ENCODE results near the gene ZBTB44.
"Not testable (repeated sequence)": the region's sequence is repeated elsewhere in the genome, so short reads cannot be mapped to it uniquely, and the experiment has no call there.

ZBTB44 gene

DNA sequence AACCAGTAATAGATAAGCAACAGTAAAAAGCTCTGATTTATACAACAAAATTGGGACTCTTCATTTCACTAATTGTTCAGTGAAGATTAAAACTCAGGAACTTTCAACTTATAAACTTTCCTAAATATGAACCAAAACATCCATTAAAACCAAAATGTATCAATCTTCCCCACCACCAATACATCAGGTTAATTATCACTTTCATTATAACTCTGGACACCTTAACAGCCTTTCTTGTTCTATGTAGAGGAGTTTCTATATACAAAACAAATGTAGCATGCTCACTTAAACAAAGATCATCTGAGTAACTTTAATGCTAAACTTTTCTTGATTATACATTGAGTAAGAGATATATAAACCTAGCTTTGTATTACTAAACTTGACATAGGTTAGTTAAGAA is 80.4 kb downstream of the ZBTB44 start:
- no peak for ATAC-seq
- TF ChIP-seq TOX (CRISPR knock-in tag; IDR thresholded peaks at IDR 0.05; ENCODE audit: borderline replicate concordance) (no peak), ZNF565 (CRISPR knock-in tag; conservative IDR thresholded peaks at IDR 0.05; ENCODE audit: low read depth) (no peak), ZC3H10 (CRISPR knock-in tag; IDR thresholded peaks at IDR 0.05) (no peak), OSR1 (CRISPR knock-in tag; IDR thresholded peaks at IDR 0.05) (no peak), GLIS3 (CRISPR knock-in tag; IDR thresholded peaks at IDR 0.05) (no peak), SNAI2 (CRISPR knock-in tag; IDR thresholded peaks at IDR 0.05) (no peak), PPARA (CRISPR knock-in tag; IDR thresholded peaks at IDR 0.05; ENCODE audit: borderline replicate concordance) (no peak)
- TF ChIP-seq, protein P1, sequence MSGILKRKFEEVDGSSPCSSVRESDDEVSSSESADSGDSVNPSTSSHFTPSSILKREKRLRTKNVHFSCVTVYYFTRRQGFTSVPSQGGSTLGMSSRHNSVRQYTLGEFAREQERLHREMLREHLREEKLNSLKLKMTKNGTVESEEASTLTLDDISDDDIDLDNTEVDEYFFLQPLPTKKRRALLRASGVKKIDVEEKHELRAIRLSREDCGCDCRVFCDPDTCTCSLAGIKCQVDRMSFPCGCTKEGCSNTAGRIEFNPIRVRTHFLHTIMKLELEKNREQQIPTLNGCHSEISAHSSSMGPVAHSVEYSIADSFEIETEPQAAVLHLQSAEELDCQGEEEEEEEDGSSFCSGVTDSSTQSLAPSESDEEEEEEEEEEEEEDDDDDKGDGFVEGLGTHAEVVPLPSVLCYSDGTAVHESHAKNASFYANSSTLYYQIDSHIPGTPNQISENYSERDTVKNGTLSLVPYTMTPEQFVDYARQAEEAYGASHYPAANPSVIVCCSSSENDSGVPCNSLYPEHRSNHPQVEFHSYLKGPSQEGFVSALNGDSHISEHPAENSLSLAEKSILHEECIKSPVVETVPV (CRISPR knock-in tag; IDR thresholded peaks at IDR 0.05), result no peak
- TF ChIP-seq, protein P2, sequence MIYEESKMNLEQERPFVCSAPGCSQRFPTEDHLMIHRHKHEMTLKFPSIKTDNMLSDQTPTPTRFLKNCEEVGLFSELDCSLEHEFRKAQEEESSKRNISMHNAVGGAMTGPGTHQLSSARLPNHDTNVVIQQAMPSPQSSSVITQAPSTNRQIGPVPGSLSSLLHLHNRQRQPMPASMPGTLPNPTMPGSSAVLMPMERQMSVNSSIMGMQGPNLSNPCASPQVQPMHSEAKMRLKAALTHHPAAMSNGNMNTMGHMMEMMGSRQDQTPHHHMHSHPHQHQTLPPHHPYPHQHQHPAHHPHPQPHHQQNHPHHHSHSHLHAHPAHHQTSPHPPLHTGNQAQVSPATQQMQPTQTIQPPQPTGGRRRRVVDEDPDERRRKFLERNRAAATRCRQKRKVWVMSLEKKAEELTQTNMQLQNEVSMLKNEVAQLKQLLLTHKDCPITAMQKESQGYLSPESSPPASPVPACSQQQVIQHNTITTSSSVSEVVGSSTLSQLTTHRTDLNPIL (CRISPR knock-in tag; IDR thresholded peaks at IDR 0.05; ENCODE audit: low read depth), result no peak

DNA sequence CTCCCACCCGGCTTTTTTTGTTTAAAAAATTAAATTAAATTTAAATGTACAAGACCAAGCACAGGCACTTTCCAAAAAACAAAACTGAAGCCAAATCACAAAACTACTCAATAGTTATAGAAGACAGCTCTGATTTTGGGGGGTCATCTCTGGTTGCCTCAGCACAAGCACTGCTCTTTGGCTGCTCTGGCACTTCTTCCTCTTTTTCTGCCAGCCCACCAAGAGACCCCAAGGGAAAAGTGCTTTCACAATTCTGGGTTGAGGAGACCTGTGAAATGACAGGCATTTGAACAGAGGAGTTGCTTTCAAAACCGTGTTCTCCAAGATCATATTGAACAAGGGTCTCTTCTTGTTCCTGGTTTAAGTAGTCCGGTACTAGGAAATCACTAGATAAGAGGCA is 80.8 kb downstream of the ZBTB44 start:
- not testable (repeated sequence) for ATAC-seq

DNA sequence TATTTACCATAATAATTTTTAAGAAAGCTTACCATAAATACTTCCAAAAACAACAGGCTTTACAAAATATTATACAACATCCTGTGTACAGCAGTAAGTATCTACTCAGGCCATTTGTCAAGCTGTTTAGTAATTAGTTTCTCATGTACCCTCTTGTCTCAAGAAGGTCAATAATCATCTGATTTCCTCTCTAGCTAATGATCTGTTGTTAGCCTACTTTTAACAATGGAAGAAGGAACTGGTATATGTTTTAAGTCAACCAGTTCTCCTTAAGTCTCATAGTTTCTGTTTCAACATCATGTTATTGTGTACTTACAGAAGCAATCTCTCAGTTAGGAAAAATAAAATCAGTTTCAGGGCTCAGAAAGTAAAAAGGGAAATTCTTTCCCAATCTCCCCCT is 81.2 kb downstream of the ZBTB44 start:
- ATAC-seq, result not testable (repeated sequence)

DNA sequence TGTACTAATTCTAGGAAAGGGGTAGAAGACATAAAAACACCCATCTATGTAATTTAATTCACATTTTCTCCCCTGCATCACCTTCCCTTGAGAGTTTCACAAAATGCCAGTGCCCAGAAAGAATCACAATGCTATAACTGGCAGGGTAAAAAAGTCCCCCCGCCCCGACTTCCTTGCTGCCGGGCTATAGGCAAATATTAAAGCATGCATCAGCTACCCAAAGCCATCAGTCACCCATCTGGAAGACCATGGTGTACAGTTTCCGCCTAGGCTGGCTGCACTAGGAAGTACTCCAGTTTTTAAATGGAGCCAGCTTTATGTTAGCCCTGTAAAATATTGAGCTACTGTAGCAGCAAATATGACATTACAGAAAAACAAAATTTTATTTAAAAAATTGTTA is 87.3 kb downstream of the ZBTB44 start:
- no peak for TF ChIP-seq ESRRG (CRISPR knock-in tag; IDR thresholded peaks at IDR 0.05)
- TF ChIP-seq OSR1 (CRISPR knock-in tag; IDR thresholded peaks at IDR 0.05), result no peak
- no peak for TF ChIP-seq ZNF8 (CRISPR knock-in tag; IDR thresholded peaks at IDR 0.05)
- TF ChIP-seq PPARA (CRISPR knock-in tag; IDR thresholded peaks at IDR 0.05; ENCODE audit: borderline replicate concordance), result no peak
- TF ChIP-seq, protein P3, sequence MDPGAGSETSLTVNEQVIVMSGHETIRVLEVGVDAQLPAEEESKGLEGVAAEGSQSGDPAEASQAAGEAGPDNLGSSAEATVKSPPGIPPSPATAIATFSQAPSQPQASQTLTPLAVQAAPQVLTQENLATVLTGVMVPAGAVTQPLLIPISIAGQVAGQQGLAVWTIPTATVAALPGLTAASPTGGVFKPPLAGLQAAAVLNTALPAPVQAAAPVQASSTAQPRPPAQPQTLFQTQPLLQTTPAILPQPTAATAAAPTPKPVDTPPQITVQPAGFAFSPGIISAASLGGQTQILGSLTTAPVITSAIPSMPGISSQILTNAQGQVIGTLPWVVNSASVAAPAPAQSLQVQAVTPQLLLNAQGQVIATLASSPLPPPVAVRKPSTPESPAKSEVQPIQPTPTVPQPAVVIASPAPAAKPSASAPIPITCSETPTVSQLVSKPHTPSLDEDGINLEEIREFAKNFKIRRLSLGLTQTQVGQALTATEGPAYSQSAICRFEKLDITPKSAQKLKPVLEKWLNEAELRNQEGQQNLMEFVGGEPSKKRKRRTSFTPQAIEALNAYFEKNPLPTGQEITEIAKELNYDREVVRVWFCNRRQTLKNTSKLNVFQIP (CRISPR knock-in tag; IDR thresholded peaks at IDR 0.05; ENCODE audit: borderline replicate concordance, low read depth), result no peak
- no peak for TF ChIP-seq GLIS3 (CRISPR knock-in tag; IDR thresholded peaks at IDR 0.05)
- no peak for TF ChIP-seq CSDC2 (CRISPR knock-in tag; IDR thresholded peaks at IDR 0.05)
- no peak for ATAC-seq

DNA sequence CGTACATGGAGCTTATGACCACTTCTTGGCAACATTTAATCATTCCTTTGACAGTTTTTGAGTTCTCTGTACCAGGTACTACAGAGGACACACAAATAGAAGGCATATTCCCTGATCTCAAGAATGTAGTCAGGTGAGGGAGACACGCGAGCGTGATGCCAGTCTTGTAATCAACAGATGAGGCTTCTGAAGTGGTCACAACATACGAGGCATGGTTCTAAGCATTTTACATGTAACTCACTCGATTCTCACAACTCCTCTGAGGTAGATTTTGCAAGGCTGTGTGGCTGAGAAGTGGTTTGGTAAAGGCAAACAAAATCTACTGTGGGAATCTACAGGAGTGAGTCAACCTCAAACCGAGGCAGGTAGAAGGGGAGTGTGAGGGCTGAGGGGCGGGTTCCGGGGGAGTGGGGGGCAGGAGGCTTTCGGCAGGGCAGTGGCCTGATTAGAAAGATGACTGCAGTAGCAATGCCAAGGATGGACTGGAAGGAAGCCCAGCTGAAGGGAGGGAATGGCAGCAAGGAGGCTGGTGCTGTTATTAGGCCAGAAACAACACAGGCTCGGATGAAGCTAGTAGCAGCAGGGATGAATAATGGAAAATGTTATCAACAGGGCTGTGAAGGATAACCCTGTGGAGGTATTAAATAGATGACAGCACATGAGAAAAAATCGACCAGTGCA is 91.3 kb downstream of the ZBTB44 start:
- ATAC-seq, result no peak
- TF ChIP-seq CSDC2 (CRISPR knock-in tag; IDR thresholded peaks at IDR 0.05) (no peak), GLIS3 (CRISPR knock-in tag; IDR thresholded peaks at IDR 0.05) (no peak), RARB (CRISPR knock-in tag; IDR thresholded peaks at IDR 0.05) (no peak), ZFP30 (CRISPR knock-in tag; IDR thresholded peaks at IDR 0.05) (no peak), BACH2 (CRISPR knock-in tag; IDR thresholded peaks at IDR 0.05; ENCODE audit: borderline replicate concordance) (no peak), OSR1 (CRISPR knock-in tag; IDR thresholded peaks at IDR 0.05) (no peak), ZFP3 (CRISPR knock-in tag; IDR thresholded peaks at IDR 0.05) (no peak)
- TF ChIP-seq, protein P4, sequence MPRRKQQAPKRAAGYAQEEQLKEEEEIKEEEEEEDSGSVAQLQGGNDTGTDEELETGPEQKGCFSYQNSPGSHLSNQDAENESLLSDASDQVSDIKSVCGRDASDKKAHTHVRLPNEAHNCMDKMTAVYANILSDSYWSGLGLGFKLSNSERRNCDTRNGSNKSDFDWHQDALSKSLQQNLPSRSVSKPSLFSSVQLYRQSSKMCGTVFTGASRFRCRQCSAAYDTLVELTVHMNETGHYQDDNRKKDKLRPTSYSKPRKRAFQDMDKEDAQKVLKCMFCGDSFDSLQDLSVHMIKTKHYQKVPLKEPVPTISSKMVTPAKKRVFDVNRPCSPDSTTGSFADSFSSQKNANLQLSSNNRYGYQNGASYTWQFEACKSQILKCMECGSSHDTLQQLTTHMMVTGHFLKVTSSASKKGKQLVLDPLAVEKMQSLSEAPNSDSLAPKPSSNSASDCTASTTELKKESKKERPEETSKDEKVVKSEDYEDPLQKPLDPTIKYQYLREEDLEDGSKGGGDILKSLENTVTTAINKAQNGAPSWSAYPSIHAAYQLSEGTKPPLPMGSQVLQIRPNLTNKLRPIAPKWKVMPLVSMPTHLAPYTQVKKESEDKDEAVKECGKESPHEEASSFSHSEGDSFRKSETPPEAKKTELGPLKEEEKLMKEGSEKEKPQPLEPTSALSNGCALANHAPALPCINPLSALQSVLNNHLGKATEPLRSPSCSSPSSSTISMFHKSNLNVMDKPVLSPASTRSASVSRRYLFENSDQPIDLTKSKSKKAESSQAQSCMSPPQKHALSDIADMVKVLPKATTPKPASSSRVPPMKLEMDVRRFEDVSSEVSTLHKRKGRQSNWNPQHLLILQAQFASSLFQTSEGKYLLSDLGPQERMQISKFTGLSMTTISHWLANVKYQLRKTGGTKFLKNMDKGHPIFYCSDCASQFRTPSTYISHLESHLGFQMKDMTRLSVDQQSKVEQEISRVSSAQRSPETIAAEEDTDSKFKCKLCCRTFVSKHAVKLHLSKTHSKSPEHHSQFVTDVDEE (CRISPR knock-in tag; IDR thresholded peaks at IDR 0.05), result no peak
